Measurements from ENCODE around the gene TADA2A. TPM values are rescaled to one million over a fixed set of nuclear protein-coding genes. Genes with fewer than 3 reads are reported as not detected.

The TADA2A gene
- total RNA-seq, 1 donor from 2014 or later, result 21.4 TPM

GRCh38 chr17:37425268-37425667 is 18.6 kb downstream of the TADA2A start:
- DNase-seq (no peak), ATAC-seq (no peak)
- no peak overlapping the region for H3K4me3 ChIP-seq
- peaks cover 83% of the 10 kb centered on the region for H3K36me3 ChIP-seq
- H3K27ac ChIP-seq, result no peak overlapping the region
- H3K9me3 ChIP-seq, result no peaks in the 10 kb centered on the region
- TF ChIP-seq, protein P1, sequence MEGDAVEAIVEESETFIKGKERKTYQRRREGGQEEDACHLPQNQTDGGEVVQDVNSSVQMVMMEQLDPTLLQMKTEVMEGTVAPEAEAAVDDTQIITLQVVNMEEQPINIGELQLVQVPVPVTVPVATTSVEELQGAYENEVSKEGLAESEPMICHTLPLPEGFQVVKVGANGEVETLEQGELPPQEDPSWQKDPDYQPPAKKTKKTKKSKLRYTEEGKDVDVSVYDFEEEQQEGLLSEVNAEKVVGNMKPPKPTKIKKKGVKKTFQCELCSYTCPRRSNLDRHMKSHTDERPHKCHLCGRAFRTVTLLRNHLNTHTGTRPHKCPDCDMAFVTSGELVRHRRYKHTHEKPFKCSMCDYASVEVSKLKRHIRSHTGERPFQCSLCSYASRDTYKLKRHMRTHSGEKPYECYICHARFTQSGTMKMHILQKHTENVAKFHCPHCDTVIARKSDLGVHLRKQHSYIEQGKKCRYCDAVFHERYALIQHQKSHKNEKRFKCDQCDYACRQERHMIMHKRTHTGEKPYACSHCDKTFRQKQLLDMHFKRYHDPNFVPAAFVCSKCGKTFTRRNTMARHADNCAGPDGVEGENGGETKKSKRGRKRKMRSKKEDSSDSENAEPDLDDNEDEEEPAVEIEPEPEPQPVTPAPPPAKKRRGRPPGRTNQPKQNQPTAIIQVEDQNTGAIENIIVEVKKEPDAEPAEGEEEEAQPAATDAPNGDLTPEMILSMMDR (IDR thresholded peaks at IDR 0.05), result no peak
- no peaks in the 10 kb centered on the region for H3K27me3 ChIP-seq
- no peaks in the 10 kb centered on the region for H3K4me1 ChIP-seq
- intact Hi-C loops (cut with DNase I), result no loop called here

DNA sequence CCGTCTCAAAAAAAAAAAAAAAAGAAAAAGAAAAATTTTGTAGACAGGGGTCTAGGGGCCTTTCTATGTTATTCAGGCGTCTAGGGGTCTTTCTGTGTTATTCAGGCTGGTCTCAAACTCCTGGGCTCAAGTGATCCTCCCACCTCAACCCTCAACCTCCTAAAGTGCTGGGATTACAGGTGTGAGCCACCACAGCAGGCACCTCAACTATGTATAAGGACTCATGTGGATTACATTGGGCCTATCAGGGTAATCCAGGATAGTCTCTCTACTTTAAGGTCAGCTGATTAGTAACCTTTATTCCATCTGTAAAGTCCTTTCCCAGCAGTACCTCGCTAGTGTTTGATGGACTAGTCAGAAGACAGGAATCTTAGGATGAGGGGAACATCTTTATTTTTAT is 22.4 kb downstream of the TADA2A start:
- Histone ChIP-seq H3K27me3 (no peaks in the 10 kb centered on the region), H3K27ac (no peak overlapping the region), H3K36me3 (peaks cover 73% of the 10 kb centered on the region), H3K4me3 (no peak overlapping the region), H3K4me1 (no peaks in the 10 kb centered on the region), H3K9me3 (no peaks in the 10 kb centered on the region)
- intact Hi-C loops (cut with DNase I), result no loop called here
- TF ChIP-seq, protein P1 (IDR thresholded peaks at IDR 0.05), result no peak
- DNase-seq, result no peak
- no peak for ATAC-seq

DNA sequence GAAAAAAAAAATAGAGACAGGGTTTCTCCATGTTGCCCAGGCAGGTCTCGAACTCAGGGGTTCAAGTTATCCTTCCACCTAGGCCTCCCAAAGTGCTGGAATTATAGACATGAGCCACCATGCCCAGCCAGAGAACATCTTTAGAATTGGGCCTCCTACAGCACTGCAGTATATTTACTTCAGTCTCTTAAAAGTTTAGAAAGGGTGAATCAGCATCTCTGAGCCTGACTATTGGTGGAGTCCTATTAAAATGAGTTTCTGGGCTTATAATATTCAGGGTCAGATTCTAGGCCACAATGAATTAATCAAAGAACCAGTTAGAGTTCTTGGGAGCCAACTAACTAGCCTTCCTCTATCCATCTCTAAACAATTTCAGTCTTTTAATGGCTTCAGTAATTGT is 22.8 kb downstream of the TADA2A start:
- Histone ChIP-seq H3K36me3 (peaks cover 73% of the 10 kb centered on the region), H3K27ac (no peak overlapping the region), H3K9me3 (no peaks in the 10 kb centered on the region), H3K4me3 (no peak overlapping the region), H3K4me1 (no peaks in the 10 kb centered on the region), H3K27me3 (no peaks in the 10 kb centered on the region)
- ATAC-seq, result no peak
- intact Hi-C loops (cut with DNase I), result no loop called here
- no peak for DNase-seq
- TF ChIP-seq, protein P1 (IDR thresholded peaks at IDR 0.05), result no peak

GRCh38 chr17:37430051-37430627 is 23.5 kb downstream of the TADA2A start:
- H3K36me3 ChIP-seq, result peaks cover 73% of the 10 kb centered on the region
- H3K27ac ChIP-seq, result no peak overlapping the region
- TF ChIP-seq, protein P1 (IDR thresholded peaks at IDR 0.05), result no peak
- no peaks in the 10 kb centered on the region for H3K4me1 ChIP-seq
- no peaks in the 10 kb centered on the region for H3K27me3 ChIP-seq
- no peak overlapping the region for H3K4me3 ChIP-seq
- ATAC-seq (no peak), DNase-seq (no peak)
- no peaks in the 10 kb centered on the region for H3K9me3 ChIP-seq
- intact Hi-C loops (cut with DNase I), result no loop called here

GRCh38 chr17:37432671-37433070 is 26.0 kb downstream of the TADA2A start:
- H3K9me3 ChIP-seq, result no peaks in the 10 kb centered on the region
- DNase-seq, result no peak
- intact Hi-C loops (cut with DNase I), result no loop called here
- TF ChIP-seq, protein P1 (IDR thresholded peaks at IDR 0.05), result no peak
- ATAC-seq, result no peak
- H3K4me1 ChIP-seq, result no peaks in the 10 kb centered on the region
- H3K27ac ChIP-seq, result no peak overlapping the region
- no peaks in the 10 kb centered on the region for H3K27me3 ChIP-seq
- H3K4me3 ChIP-seq, result no peak overlapping the region
- H3K36me3 ChIP-seq, result peaks cover 58% of the 10 kb centered on the region

- TF ChIP-seq, protein P1 (IDR thresholded peaks at IDR 0.05), result peak; percentile 13
- no peaks in the 10 kb centered on the region for H3K9me3 ChIP-seq
- peaks cover 74% of the 10 kb centered on the region for H3K36me3 ChIP-seq
- H3K4me3 ChIP-seq, result no peak overlapping the region
- no peak for ATAC-seq
- H3K27ac ChIP-seq, result no peak overlapping the region
- H3K27me3 ChIP-seq, result no peaks in the 10 kb centered on the region
- H3K4me1 ChIP-seq, result no peaks in the 10 kb centered on the region
- intact Hi-C loops (cut with DNase I), result no loop called here
- DNase-seq, result no peak
Observed at GRCh38 chr17:37438141-37438540, 31.5 kb downstream of the TADA2A start.

Measured in upper lobe of right lung (tissue), 1 donor.